Medulla oblongata (tissue), 1 donor: ENCODE results near the gene ZBBX.

Experiments used
- DNase-seq: peaks from one replicate; pipeline ENCODE4 v3.0.0-alpha.2; 2015; ENCODE audit errors: extremely low spot score

Gene ZBBX

GRCh38 chr3:167318306-167318705, 61.8 kb downstream of the ZBBX start:
- DNase-seq, result no peak

- no peak for DNase-seq
Observed at GRCh38 chr3:167306319-167306718, 73.8 kb downstream of the ZBBX start.

GRCh38 chr3:167305340-167305890, 74.7 kb downstream of the ZBBX start:
- DNase-seq, result no peak

GRCh38 chr3:167304077-167304476, 76.0 kb downstream of the ZBBX start:
- DNase-seq, result no peak

DNA sequence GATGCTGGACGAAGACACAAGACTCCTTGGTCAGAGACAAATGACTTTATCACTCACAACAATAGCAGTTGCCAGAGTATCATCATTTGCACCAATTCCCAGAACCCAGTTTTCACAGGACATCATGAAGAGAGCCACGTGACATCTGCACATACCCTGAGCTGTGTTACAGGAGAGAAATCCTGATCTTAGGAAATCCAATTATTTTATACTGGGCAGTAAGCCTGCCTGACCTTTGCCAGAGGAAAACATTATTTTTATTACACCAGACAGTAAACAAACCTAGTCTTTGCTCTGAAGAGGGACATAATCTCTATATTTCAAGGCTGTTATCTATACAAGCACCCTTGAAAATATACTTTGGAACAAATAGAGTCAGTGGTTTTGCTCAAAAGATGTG, 77.4 kb downstream of the ZBBX start:
- no peak for DNase-seq

DNA sequence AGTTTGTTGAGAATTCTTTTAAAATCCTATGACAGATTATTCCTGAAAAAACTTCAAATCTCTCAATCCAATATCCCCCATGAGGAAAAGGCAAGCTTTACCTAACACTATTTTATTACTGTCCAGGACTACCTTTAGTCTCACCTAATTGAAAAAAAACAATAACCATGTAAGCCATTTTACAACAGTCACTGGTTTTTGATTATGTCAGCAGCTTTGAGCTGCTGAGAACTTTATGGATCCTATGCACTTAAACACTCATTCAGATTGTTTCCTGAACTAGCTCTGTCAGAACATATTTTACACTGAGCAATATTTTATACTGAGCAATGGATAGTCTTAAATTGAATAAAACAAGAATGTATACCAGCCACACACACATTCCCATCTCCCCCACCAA, 79.9 kb downstream of the ZBBX start:
- DNase-seq, result no peak

GRCh38 chr3:167289435-167289834, 90.7 kb downstream of the ZBBX start:
- no peak for DNase-seq

- no peak for DNase-seq
Observed at GRCh38 chr3:167288737-167289136, 91.4 kb downstream of the ZBBX start.

- DNase-seq, result no peak
Observed at GRCh38 chr3:167287308-167287707, 92.8 kb downstream of the ZBBX start.

GRCh38 chr3:167274141-167274874, 105.8 kb downstream of the ZBBX start:
- DNase-seq, result no peak

GRCh38 chr3:167253037-167253436, 127.1 kb downstream of the ZBBX start:
- no peak for DNase-seq

DNA sequence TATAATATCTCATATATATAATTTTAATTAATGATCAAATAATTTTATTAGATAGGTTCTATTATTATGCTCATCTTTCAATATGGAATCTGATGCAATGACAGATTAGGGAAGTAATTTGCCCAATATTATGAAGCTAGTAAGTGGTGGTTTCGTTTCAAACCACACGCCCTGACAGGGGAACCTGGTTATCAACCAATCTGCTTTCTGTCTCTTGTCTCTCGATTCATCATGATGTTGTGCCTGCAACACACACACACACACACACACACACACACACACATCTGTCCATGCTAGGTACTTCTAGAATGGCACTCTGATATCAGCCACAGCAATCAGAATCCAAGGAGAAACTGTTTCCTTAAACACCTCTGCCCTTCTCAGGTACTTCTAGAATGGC, 128.4 kb downstream of the ZBBX start:
- DNase-seq, result no peak

- DNase-seq, result no peak
Observed at GRCh38 chr3:167246252-167246651, 133.8 kb downstream of the ZBBX start.

- DNase-seq, result no peak
Observed at GRCh38 chr3:167241048-167241845, 138.8 kb downstream of the ZBBX start.

GRCh38 chr3:167228135-167228534, 152.0 kb downstream of the ZBBX start:
- no peak for DNase-seq

GRCh38 chr3:167225821-167226220, 154.3 kb downstream of the ZBBX start:
- DNase-seq, result no peak

DNA sequence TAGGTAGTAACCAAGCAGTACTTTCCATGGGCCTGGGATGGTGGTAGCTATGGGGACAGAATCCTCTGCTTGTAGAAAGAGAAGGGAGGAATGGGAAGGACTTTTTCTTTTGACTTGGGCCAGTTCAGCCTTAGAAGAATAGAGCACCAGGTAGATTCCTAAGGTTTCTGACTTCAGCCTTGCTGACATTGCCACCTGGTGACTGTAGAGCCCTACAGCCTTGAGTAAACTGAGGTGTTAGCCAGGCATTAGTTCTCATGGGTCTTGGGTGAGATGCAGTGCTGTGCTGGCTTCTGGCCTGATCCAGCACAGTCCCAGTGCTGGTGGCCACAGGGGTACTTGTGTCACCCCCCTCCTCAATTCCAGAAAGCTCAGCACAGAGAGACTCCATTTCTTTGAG, 171.1 kb downstream of the ZBBX start:
- DNase-seq, result no peak

GRCh38 chr3:167203062-167203461, 177.0 kb downstream of the ZBBX start:
- no peak for DNase-seq

GRCh38 chr3:167198949-167199600, 181.0 kb downstream of the ZBBX start:
- no peak for DNase-seq
